ENCODE measurements around the gene DNAJC30.

Gene DNAJC30

DNA sequence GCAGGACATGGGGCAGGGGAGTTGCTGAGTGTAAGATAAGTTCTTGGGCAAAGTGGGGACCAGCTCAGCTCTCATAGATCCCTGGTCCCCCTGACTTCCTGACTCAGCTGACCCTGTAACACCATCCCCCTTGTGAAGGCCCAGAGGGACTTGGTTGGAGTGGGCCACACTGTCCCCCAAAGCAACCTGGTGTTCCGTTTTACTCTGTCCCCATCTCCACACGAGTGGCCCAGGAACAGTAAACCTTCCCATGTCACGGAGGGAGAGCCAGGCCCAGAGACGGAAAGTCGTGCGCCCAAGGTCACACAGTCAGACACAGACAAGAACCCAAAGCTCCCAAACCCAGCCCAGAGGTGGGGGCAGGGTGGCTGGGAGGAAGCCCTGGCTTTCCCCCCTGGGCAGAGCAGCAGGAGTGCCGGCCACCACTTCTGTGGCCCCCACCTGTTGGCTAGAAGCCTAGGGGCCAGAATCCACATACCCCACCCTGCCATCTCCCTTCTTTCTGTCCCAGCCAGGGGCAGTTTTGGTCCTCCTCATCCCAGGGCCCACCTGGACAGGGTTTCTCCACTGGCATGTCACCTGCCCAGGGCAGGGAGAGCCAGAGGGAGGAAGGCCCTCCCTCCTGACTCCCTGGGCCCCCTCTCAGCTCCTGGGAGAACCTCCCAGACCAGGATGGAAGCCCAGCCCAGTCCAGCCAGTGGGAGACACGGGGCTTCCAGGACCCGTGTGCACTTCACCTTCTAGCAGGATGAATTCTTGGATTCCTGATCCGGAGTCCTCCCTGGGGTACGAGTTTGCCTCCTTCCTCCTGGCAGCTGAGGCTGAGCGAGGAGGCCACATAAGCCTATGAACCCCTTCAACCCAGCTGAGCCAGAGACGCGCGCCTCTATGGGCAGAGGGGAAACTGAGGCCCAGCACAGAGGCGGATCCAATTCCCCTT lies 36.2 kb downstream of the DNAJC30 start:
- no peak for DNase-seq

DNA sequence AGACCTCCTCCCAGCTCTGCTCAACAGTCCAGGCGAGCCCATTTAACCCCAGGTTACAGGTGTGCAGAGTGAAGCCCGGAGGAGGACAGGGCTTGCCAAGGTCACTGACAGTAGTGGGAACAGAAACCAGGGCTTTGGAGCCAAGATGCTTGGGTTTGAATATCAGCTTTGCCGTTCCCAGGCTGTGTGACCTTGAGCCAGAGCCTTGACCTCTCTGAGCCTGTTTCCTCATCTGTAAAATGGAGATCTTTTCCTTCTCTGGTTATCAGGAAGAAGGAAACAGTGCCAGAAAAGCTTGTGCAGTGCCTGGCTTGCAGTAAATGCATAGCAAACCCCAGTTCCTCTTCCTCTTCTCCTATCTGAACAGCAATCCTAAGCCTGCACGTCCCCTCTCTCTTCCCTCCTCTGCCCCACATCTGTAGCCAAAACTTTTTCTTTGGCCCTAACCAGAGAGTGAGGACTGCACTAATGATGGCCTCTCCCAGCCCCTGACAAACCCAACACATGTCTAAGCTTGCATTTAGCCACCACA lies 37.5 kb downstream of the DNAJC30 start:
- DNase-seq = no peak

DNA sequence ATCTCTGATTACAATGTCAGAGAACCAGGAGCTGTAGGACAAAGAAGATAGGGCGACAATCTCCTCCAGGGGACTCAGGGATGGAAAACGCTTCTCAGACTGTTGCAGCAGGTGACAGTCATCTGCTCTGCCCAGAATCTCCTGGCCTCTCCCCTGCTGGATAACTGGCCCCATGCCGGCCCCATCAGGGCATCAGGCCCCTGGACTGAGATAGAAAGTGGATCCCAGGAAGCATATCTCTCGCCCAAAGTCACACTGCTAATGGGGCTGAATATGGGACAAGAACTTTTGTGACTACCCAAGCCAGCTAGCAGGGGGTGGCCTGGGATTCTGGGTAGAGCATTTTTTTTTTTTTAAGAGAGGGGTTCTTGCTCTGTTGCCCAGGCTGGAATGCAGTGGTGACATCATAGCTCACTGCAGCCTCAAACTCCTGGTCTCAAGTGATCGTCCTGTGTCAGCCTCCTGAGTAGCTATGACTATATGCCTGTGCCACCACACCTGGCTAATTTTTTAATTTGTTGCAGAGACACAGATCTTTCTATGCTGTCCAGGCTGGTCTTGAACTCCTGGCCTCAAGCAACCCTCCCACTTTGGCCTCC lies 38.5 kb downstream of the DNAJC30 start:
- DNase-seq = peak; percentile 55

DNA sequence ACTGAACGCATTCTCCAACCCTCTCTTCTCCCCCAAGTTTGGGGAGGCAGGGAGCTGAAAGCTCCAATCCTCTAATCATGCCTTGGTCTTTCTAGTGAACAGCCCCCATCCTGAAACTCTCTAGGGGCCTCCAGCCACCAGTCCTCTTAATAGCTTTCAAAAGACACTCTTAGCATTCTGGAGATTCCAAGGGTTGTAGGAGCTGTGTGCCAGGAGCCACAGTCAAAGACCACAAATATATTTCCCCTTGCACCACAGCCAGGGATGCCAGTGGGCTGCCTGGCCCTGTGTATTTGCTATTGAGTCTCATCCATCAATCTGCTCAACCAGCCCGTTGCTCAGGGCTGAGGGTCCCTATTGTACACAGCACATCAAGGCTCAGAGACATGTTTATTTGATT lies 40.4 kb downstream of the DNAJC30 start:
- no peak for DNase-seq

DNA sequence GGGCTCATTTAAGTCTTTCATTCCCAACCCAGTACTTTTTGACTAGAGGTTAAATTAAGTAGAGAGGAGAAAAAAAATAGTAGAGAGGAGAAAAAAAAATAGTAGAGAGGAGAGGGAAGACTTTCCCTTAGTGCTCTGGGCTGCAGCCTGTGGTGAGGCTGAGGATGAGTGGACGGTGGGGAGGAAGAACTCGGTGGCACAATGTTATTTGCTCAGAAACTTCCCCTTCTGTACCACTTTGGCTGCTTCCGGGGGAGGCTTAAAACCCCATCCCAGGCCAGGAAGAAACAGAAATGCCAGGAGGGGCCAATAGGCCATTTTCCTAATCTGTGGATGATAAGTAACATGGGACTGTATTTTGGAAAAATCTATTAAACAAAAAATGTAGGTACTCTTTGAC lies 44.3 kb downstream of the DNAJC30 start:
- no peak for DNase-seq

DNA sequence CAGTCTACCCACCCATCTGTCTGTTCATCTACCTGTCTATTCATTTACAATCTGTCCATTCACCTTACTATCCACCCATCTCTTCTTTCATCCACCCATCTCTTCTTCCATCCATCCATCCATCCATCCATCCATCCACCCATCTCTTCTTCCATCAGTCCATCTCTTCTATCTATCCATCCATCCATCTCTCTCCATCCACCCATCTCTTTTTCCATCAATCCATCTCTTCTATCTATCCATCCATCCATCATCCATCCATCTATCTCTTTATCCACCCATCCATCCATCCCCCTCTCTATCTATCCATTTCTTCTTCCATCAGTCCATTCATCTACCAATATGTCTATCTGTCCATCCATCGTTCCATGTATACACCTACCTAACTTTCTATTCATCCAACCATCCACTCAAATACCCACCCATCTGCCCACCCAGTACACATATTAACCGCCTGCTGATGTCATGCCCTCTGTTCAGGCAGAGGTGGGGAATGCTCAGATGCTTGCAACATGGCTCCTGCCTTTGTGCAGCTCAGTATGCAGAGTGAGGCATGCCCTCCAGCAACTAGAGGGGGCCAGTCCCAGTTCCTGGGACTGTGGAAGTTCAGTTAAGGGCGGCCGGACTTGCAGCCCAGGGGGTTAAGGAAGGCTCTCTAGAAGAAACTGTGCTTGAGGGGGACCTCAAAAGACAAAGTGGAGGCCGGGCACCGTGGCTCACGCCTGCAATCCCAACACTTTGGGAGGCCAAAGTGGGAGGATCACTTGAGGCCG lies 47.6 kb downstream of the DNAJC30 start:
- no peak for DNase-seq

DNA sequence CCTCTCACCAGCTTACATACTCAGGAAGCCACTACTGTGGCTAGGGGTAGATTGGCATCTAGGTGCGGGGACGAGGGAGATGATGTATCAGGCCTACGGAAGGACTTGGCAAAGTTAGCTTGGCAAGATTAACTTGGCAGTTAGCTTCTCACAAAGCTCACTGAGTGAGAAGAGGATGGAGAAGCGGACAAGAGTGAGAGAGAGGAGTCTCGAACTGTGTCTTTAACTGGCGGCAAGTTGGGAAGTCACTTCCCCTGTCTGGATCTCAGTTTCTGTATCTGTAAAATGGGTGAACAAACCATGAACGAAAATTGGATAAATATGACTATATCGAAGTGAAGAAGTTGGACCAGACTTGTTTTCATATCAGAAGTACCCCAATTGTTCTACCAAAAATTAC lies 49.4 kb downstream of the DNAJC30 start:
- DNase-seq = no peak

DNA sequence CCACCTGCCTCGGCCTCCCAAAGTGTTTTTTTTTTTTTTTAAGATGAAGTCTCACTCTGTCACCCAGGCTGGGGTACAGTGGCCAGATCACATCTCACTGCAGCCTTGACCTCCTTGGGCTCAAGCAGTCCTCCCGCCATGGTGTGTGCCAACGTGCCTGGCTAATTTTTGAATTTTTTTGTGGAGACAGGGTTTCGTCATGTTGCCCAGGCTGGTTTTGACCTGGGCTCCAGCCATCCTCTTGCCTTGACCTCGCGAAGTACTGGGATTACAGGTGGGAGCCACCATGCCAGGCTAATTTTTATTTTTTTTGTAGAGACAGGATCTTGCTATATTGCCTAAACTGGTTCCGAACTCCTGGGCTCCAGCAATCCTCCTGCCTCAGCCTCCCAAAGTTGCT lies 49.9 kb downstream of the DNAJC30 start:
- DNase-seq = no peak

DNA sequence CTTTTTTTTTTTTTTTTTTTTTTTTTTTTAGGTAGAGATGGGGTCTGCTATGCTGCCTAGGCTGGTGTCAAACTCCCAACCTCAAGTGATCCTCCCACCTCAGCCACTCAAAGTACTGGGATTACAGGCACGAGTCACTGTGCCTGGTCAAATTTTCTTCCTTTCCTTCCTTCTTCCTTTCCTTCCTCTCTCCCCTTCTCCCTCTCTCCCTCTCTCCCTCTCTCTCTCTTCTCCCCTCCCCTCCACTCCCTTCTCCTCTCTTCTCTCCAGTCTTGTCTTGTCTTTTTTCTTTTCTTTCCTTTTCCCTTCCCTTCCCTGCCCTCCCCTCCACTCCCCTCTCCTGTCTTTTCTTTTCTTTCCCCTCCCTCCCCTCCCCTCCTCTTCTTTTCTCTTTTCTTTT lies 51.7 kb downstream of the DNAJC30 start:
- DNase-seq = no peak
